Smooth muscle cell (in vitro differentiated cells): ENCODE measurements around the gene SP100. TPM values are rescaled to one million over a fixed set of nuclear protein-coding genes. Genes with fewer than 3 reads are reported as not detected.

ENCODE experiments used
- DNase-seq: peaks from one replicate; lab custom pipeline; 2025; ENCODE audit not compliant: unreplicated experiment; lab: John Stamatoyannopoulos, UW
- H2AFZ ChIP-seq: fragments of 200-600 bp; sonication (generic); 2 replicates; pipeline ENCODE4 v1.6.0; 2016; ENCODE audit warnings: antibody characterized with exemption, low read depth, mild to moderate bottlenecking
- H3F3A ChIP-seq: fragments of 200-600 bp; sonication (generic); 2 replicates; pipeline ENCODE4 v1.6.0; 2017; ENCODE audit warnings: antibody characterized with exemption, low read depth
- H3K27ac ChIP-seq: fragments of 200-600 bp; sonication (generic); 2 replicates; pipeline ENCODE4 v1.5.1; 2016; ENCODE audit warnings: low read depth, mild to moderate bottlenecking
- H3K27me3 ChIP-seq: fragments of 200-600 bp; sonication (generic); 2 replicates; pipeline ENCODE4 v1.6.1; 2016; ENCODE audit warnings: low read depth, mild to moderate bottlenecking
- H3K36me3 ChIP-seq: fragments of 200-600 bp; sonication (generic); 2 replicates; pipeline ENCODE4 v1.5.1; 2016; ENCODE audit warnings: low read depth
- H3K4me1 ChIP-seq: fragments of 200-600 bp; sonication (generic); 2 replicates; pipeline ENCODE4 v1.5.1; 2016; ENCODE audit warnings: low read depth
- H3K4me2 ChIP-seq: fragments of 200-600 bp; sonication (generic); 2 replicates; pipeline ENCODE4 v1.6.0; 2016; ENCODE audit warnings: mild to moderate bottlenecking
- H3K4me3 ChIP-seq: fragments of 200-600 bp; sonication (generic); 2 replicates; pipeline ENCODE4 v1.5.1; 2016; ENCODE audit warnings: mild to moderate bottlenecking
- H3K79me2 ChIP-seq: fragments of 200-600 bp; sonication (generic); 2 replicates; pipeline ENCODE4 v1.6.0; 2016; ENCODE audit warnings: low read depth, mild to moderate bottlenecking
- H3K9ac ChIP-seq: fragments of 200-600 bp; sonication (generic); 2 replicates; pipeline ENCODE4 v1.6.0; 2016; ENCODE audit warnings: low read depth
- H3K9me3 ChIP-seq: fragments of 200-600 bp; sonication (generic); replicated peaks from 2 replicates; pipeline ENCODE4 v1.5.1; 2016; ENCODE audit warnings: low read depth
- H4K20me1 ChIP-seq: fragments of 200-600 bp; sonication (generic); 2 replicates; pipeline ENCODE4 v1.6.0; 2016; ENCODE audit warnings: low read depth
- CTCF ChIP-seq: fragments of 200-600 bp; sonication (generic); IDR thresholded peaks from 2 replicates; pipeline ENCODE4 v1.5.1; 2017; ENCODE audit warnings: borderline replicate concordance, mild to moderate bottlenecking, antibody characterized with exemption; ENCODE audit not compliant: insufficient read depth, poor library complexity, severe bottlenecking
- WGBS: methylation state at CpG from one replicate; pipeline ENCODE4 v1.1.7; 2016; ENCODE audit warnings: low lambda C conversion rate; 5-methylcytosine and 5-hydroxymethylcytosine counted together
- polyA plus RNA-seq: library from polyadenylated mRNA; unstranded; fragments of >200 nt; fragmentation: Nextera tagmentation; extraction: Ambion mirVana; gene quantifications from 2 replicates; pipeline ENCODE4 v1.2.1, GENCODE V29; 2016
- total RNA-seq: library from RNA; depleted of rRNA; stranded (reverse); fragments of >200 nt; gene quantifications from 2 replicates; pipeline ENCODE4 v1.2.3, GENCODE V29; 2014

The SP100 gene
- total and polyA plus RNA-seq, 2 experiments from 2014 or later = 14.7 to 15.5 TPM

GRCh38 chr2:230583581-230583980 lies 167.6 kb downstream of the SP100 start:
- no peak for DNase-seq
- Histone ChIP-seq H3K4me1 (no peaks in the 10 kb centered on the region), H3K36me3 (no peaks in the 10 kb centered on the region), H3F3A (no peaks in the 10 kb centered on the region), H3K9me3 (no peaks in the 10 kb centered on the region), H3K4me3 (no peak overlapping the region), H3K79me2 (no peaks in the 10 kb centered on the region), H3K27me3 (peaks cover 4% of the 10 kb centered on the region), H3K27ac (no peak overlapping the region), H3K9ac (no peak overlapping the region), H2AFZ (no peak overlapping the region), H3K4me2 (no peak overlapping the region), H4K20me1 (no peaks in the 10 kb centered on the region)
- TF ChIP-seq CTCF = no peak
- 90% methylated on average over 2 of the region's 2 CpGs for WGBS

DNA sequence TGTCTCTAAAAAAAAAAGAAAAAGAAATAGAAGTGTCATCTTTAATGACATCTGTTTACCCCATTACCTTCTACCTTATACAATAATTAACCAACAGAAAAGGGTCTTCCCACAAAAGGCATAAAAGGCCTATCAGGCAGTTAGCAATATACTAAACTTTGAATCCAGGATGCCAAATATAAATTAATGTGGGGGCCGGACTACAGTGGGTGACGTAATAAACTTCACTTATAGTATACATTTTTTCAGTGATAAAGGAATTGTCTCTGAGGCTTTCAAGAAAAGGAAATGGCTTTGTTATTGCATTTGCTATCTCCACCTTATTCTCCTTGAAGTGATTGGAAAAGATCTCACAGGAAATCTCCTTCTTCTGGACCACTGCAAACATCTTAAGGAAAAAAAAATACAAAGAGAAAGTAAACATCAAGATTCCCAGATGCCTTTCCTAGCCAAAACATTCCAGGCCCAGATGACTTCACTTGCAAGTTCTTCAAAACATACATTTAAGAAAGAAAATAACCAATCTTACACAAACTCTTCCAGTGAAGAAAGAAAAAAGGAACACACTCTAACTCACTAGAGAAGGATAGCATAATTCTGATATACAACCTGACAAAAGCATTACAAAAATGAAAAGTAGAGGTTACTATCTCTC lies 170.5 kb downstream of the SP100 start:
- Histone ChIP-seq H3K4me3 (no peak overlapping the region), H3K27me3 (no peaks in the 10 kb centered on the region), H3K36me3 (no peaks in the 10 kb centered on the region), H4K20me1 (no peaks in the 10 kb centered on the region), H3K27ac (no peak overlapping the region), H3K79me2 (no peaks in the 10 kb centered on the region), H3K4me2 (no peak overlapping the region), H3K9me3 (no peaks in the 10 kb centered on the region), H2AFZ (no peak overlapping the region), H3K9ac (no peak overlapping the region), H3F3A (no peaks in the 10 kb centered on the region), H3K4me1 (no peaks in the 10 kb centered on the region)
- 91% methylated on average over 2 of the region's 2 CpGs for WGBS
- TF ChIP-seq CTCF = no peak
- no peak for DNase-seq

DNA sequence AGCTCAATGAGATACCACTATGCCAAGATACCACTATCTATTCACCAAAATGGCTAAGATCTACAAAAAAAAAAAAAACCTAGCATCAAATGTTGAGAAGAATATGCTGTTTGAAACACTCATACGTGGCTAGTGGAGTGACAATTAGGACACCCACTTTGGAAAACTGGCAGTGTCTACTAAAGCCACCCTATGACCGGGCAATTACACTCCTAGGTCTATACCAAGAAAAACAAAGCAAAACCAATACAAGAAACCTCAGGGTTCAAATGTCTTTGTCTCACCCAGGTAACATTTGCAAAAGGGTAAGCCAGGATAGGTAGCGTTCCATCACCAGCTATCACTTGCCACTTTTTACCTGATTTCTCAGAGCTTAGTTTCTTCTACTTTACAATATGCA lies 173.0 kb downstream of the SP100 start:
- Histone ChIP-seq H3K4me1 (no peaks in the 10 kb centered on the region), H3K9me3 (no peaks in the 10 kb centered on the region), H3K4me2 (no peak overlapping the region), H4K20me1 (no peaks in the 10 kb centered on the region), H3K79me2 (no peaks in the 10 kb centered on the region), H3K27me3 (no peaks in the 10 kb centered on the region), H3K4me3 (no peak overlapping the region), H3F3A (no peaks in the 10 kb centered on the region), H3K27ac (no peak overlapping the region), H2AFZ (no peak overlapping the region), H3K36me3 (no peaks in the 10 kb centered on the region), H3K9ac (no peak overlapping the region)
- no peak for DNase-seq
- no peak for TF ChIP-seq CTCF
- 95% methylated on average over 3 of the region's 3 CpGs for whole genome bisulfite sequencing

- 97% methylated on average over 3 of the region's 3 CpGs for whole genome bisulfite sequencing
- Histone ChIP-seq H3K27ac (no peak overlapping the region), H4K20me1 (no peaks in the 10 kb centered on the region), H3K4me2 (no peak overlapping the region), H3K9me3 (no peaks in the 10 kb centered on the region), H3F3A (no peaks in the 10 kb centered on the region), H3K9ac (no peak overlapping the region), H2AFZ (no peak overlapping the region), H3K79me2 (no peaks in the 10 kb centered on the region), H3K4me3 (no peak overlapping the region), H3K36me3 (no peaks in the 10 kb centered on the region), H3K4me1 (no peaks in the 10 kb centered on the region), H3K27me3 (no peaks in the 10 kb centered on the region)
- no peak for TF ChIP-seq CTCF
- DNase-seq = no peak
These were observed 173.6 kb downstream of the SP100 start for GRCh38 chr2:230589497-230590015.
